Activated naive CD4-positive, alpha-beta T cell treated with anti-CD3 and anti-CD28 coated beads, Interleukin-2, amount 50 U/mL, for 16 hours (primary cell): ENCODE results near the gene PRSS56.
A peak's percentile ranks its signal among the peaks of the same experiment; 100 is the strongest.
"Not testable (repeated sequence)": the region's sequence is repeated elsewhere in the genome, so short reads cannot be mapped to it uniquely, and the experiment has no call there.

Experiments
- DNase-seq: peaks from one replicate; pipeline ENCODE4 v3.0.0-alpha.2; 2020

Gene PRSS56

GRCh38 chr2:232542715-232543467 lies 22.7 kb downstream of the PRSS56 start:
- DNase-seq: no peak

- DNase-seq: no peak
These were observed 23.3 kb downstream of the PRSS56 start for GRCh38 chr2:232543491-232543890.

GRCh38 chr2:232543928-232544631 lies 23.9 kb downstream of the PRSS56 start:
- DNase-seq: no peak

- DNase-seq: no peak
These were observed 24.5 kb downstream of the PRSS56 start for GRCh38 chr2:232544674-232545073.

- no peak for DNase-seq
These were observed 25.6 kb downstream of the PRSS56 start for GRCh38 chr2:232545511-232546375.

GRCh38 chr2:232547991-232548390 lies 27.8 kb downstream of the PRSS56 start:
- no peak for DNase-seq

- no peak for DNase-seq
These were observed 29.6 kb downstream of the PRSS56 start for GRCh38 chr2:232549655-232550353.

GRCh38 chr2:232550354-232551249 lies 30.4 kb downstream of the PRSS56 start, which contains the start of the genes EIF4E2 and TIGD1:
Gene EIF4E2, plus strand, starts transcription at chr2:232550689. Its CDS starts 36 bp downstream, at chr2:232550725.
Gene TIGD1, minus strand, starts transcription at chr2:232550557. Its CDS starts 675 bp downstream, at chr2:232549882.
- peak; percentile 95 for DNase-seq

GRCh38 chr2:232551250-232551638 lies 31.1 kb downstream of the PRSS56 start:
- no peak for DNase-seq

GRCh38 chr2:232551776-232552175 lies 31.6 kb downstream of the PRSS56 start:
- DNase-seq: no peak

GRCh38 chr2:232556426-232556825 lies 36.2 kb downstream of the PRSS56 start:
- no peak for DNase-seq

- no peak for DNase-seq
These were observed 42.4 kb downstream of the PRSS56 start for GRCh38 chr2:232562515-232563151.

- no peak for DNase-seq
These were observed 43.4 kb downstream of the PRSS56 start for GRCh38 chr2:232563580-232563979.

GRCh38 chr2:232567721-232568120 lies 47.5 kb downstream of the PRSS56 start:
- no peak for DNase-seq

- no peak for DNase-seq
These were observed 48.0 kb downstream of the PRSS56 start for GRCh38 chr2:232568161-232568560.

GRCh38 chr2:232569541-232569940 lies 49.4 kb downstream of the PRSS56 start:
- DNase-seq: no peak

GRCh38 chr2:232570481-232570880 lies 50.3 kb downstream of the PRSS56 start:
- DNase-seq: not testable (repeated sequence)

GRCh38 chr2:232571026-232571474 lies 50.9 kb downstream of the PRSS56 start:
- DNase-seq: no peak

- DNase-seq: no peak
These were observed 52.9 kb downstream of the PRSS56 start for GRCh38 chr2:232573042-232573441.

- DNase-seq: no peak
These were observed 53.7 kb downstream of the PRSS56 start for GRCh38 chr2:232573771-232574435.
